GM12801 (cell line): ENCODE measurements around the gene CDC45.

ENCODE experiments used
- TF ChIP-seq, protein P1 (sequence below): IDR thresholded peaks from one replicate; pipeline ENCODE4 v1.5.1; 2011; ENCODE audit warnings: control low read depth; ENCODE audit not compliant: insufficient read length; ENCODE audit errors: extremely low read depth

Gene CDC45

DNA sequence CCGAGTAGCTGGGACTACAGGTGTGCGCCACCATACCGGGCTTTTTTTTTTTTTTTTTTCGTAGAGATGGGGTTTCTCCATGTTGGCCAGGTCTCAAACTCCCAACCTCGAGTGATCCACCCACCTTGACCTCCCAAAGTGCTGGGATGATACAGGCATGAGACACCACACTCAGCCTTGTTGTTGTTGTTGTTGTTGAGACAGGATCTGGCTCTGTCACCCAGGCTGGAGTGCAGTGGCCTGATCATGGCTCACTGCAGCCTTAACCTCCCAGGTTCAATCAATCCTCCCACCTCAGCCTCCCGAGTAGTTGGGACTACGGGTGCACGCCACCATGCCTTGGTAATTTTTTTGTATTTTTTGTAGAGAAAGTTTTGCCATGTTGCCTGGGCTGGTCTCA is 67.9 kb downstream of the CDC45 start:
- TF ChIP-seq, protein P1, sequence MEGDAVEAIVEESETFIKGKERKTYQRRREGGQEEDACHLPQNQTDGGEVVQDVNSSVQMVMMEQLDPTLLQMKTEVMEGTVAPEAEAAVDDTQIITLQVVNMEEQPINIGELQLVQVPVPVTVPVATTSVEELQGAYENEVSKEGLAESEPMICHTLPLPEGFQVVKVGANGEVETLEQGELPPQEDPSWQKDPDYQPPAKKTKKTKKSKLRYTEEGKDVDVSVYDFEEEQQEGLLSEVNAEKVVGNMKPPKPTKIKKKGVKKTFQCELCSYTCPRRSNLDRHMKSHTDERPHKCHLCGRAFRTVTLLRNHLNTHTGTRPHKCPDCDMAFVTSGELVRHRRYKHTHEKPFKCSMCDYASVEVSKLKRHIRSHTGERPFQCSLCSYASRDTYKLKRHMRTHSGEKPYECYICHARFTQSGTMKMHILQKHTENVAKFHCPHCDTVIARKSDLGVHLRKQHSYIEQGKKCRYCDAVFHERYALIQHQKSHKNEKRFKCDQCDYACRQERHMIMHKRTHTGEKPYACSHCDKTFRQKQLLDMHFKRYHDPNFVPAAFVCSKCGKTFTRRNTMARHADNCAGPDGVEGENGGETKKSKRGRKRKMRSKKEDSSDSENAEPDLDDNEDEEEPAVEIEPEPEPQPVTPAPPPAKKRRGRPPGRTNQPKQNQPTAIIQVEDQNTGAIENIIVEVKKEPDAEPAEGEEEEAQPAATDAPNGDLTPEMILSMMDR, result no peak

DNA sequence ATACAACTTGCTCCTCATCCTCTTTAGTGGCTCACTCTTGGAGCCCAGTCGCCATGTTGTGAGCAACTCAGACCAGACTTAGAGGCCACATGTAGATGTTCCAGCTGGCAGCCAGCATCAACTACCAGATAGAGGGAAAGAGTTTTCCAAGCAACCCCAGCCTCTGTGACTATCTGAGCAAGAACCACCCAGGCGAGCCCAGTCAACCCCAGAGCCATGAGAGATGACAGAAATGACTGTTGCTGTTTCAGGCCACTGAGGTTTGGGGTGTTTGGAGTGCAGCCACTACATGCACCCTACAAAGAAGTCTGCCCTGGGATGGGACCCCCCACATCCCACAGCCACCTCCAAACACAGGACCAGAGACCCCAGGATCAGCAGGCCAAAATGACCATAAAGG is 69.2 kb downstream of the CDC45 start:
- TF ChIP-seq, protein P1, result no peak

DNA sequence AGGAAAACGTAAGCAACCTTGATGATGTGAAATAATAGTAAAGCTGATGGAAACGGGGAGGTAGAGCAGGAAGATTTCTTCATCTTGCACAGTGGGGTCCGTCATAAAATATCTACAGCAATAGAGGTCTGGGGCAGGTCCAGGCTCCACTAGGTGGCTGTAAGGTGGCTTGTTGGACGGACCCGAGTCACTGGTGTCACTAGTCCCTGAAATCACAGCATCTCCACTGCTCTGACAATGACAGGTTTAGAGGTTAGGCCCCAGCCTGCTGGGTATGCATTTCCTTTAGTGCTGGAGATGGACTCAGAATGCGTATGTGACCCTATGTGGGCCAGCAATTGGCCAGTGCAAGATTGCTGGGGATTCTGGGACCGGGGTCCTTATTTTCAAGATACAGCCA is 69.7 kb downstream of the CDC45 start:
- TF ChIP-seq, protein P1, result no peak

DNA sequence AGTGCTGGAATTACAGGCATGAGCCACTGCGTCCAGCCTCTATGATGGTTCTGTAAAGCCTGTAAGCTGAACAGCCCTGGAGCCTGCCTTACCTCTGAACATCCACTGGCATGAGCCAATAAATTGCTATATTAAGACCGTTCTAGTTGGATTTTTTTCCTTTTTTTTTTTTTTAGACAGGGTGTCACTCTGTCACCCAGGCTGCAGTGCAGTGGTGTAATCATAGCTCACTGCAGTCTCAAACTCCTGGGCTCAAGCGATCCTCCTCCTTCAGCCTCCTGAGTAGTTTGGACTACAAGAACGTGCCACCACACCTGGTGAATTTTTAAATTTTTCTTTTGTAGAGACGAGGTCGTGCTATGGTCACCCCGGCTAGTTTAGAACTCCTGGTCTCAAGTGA is 70.7 kb downstream of the CDC45 start:
- TF ChIP-seq, protein P1, result no peak

DNA sequence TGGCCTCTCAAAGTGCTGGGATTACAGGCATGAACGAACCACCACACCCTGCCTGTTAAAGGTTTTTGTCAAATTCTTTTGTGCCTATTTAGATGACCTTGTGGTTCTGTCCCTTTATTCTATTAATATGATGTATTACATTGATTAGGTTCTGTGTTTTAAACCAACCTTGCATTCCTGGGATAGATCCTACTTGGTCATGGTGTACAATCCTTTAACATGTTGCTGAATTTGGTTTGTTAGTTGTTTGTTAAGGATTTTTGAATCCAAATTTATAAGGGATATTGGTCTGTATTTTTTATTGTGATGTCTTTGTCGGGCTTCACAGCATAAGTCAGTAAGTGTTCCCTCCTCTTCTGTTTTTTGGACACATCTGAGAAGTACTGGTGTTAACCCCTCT is 73.5 kb downstream of the CDC45 start:
- TF ChIP-seq, protein P1, result no peak

DNA sequence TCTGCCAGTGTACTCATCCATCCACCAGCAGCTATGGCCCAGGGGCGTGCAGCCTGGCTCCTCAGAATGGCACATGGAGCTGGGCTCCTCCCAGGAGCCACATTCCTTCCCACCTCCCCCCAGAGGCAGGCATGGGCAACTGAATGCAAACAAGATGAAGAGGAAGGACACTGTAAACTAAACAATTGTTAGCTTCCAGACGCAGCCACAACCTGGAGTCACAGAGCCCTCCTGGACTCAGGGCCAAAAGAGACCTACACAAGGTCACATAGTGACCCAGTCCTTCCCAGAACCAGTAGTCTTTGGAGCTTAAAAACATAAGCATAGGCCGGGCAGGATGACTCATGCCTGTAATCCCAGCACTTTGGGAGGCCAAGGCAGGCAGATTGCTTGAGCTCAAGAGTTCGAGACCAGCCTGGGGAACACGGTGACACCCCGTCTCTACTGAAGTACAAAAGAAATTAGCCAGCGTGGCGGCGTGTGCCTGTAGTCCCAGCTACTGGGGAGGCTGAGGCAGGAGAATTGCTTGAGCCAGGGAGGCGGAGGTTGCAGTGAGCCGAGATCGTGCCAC is 75.2 kb downstream of the CDC45 start:
- TF ChIP-seq, protein P1, result no peak

DNA sequence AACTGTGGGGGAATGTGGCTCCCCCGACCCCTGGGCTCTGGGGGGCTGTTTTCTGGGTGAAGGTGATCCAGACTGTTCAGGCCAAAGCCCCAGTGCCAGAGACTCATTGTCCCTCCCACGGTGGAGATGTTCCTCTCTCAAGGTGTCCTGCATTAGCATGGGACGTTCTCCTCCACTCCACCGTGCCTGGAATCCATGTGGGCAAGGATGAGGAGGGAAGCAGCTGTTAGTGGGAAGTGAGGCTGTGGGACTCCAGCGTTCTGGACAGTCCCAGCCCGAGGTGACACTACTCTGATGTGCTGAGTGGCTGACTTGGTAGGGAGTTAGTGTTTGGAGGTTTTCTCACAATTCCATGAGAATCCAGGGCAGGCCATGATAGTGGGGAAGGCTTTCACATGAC is 75.9 kb downstream of the CDC45 start:
- TF ChIP-seq, protein P1, result no peak

DNA sequence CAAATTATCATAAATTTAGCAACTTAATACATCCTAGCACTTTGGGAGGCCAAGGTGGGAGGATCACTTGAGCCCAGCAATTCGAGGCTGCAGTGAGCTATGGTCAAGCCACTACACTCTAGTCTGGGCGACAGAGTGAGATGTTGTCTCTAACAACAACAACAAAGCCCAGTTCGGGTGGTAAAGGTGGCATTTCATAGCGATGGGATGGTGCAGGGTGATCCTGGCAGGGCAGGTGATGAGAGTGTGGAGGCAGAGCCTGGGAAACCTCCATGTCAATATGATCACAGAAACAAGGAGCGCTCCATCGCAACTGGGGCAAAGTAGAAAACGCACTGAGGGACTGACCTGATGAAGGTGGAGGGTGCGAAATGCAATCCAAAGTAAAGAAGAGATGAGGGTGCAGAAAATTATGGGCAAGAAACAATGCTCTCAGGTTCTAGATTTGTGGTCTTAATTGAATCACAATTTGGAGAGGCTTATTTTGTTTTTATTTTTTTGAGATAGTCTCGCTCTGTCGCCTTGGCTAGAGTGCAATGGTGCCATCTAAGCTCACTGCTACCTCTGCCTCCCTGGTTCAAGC is 77.3 kb downstream of the CDC45 start:
- TF ChIP-seq, protein P1, result no peak
